WTC11 (cell line): Measurements from ENCODE around the gene SORCS2. TPM values are rescaled to one million over a fixed set of nuclear protein-coding genes. Genes with fewer than 3 reads are reported as not detected.

Experiments used
- ATAC-seq: fragments of 200-7000 bp; cut with Tn5 transposase; 2 replicates; pipeline ENCODE4 v1.10.0; 2021; ENCODE audit warnings: mild to moderate bottlenecking, moderate library complexity
- CTCF ChIA-PET: fragments of 300-600 bp; sonication (Branson Sonifier 250); formaldehyde crosslinking; loops from one replicate; lab custom pipeline; 2021; ENCODE audit warnings: antibody characterized with exemption; lab: Charles Lee
- POLR2A ChIA-PET: fragments of 350-600 bp; sonication (Branson Sonifier 250); formaldehyde crosslinking; loops from one replicate; lab custom pipeline; 2021; ENCODE audit warnings: antibody characterized with exemption; lab: Charles Lee
- DNase-seq: peaks from one replicate; pipeline ENCODE4 v3.0.0; 2021; ENCODE audit warnings: low spot score
- H3K27ac Mint-ChIP-seq: 2 replicates; pipeline ENCODE4 v1.8.0; 2021; ENCODE audit warnings: mixed read lengths
- H3K27me3 Mint-ChIP-seq: 2 replicates; pipeline ENCODE4 v1.8.0; 2021; ENCODE audit warnings: low read depth, mild to moderate bottlenecking, moderate library complexity, mixed read lengths
- H3K36me3 Mint-ChIP-seq: 2 replicates; pipeline ENCODE4 v1.8.0; 2021; ENCODE audit warnings: mixed read lengths
- H3K4me1 Mint-ChIP-seq: 2 replicates; pipeline ENCODE4 v1.8.0; 2022; ENCODE audit warnings: mixed read lengths
- H3K4me3 Mint-ChIP-seq: 2 replicates; pipeline ENCODE4 v1.8.0; 2021; ENCODE audit warnings: mild to moderate bottlenecking, moderate library complexity, mixed read lengths
- H3K9me3 Mint-ChIP-seq: 2 replicates; pipeline ENCODE4 v1.8.0; 2021; ENCODE audit warnings: mixed read lengths
- ATF1 ChIP-seq: sonication (generic); formaldehyde crosslinking; IDR thresholded peaks from 2 replicates; pipeline ENCODE4 v1.8.1; 2023; ENCODE audit warnings: mild to moderate bottlenecking, moderate library complexity, missing genetic modification reagents
- ATF6 ChIP-seq: sonication (generic); formaldehyde crosslinking; IDR thresholded peaks from 2 replicates; pipeline ENCODE4 v1.8.1; 2023; ENCODE audit warnings: mild to moderate bottlenecking, missing genetic modification reagents
- E2F1 ChIP-seq: sonication (generic); formaldehyde crosslinking; IDR thresholded peaks from 2 replicates; pipeline ENCODE4 v1.8.0; 2022; ENCODE audit warnings: mild to moderate bottlenecking, missing genetic modification reagents
- E2F4 ChIP-seq: sonication (generic); formaldehyde crosslinking; IDR thresholded peaks from 2 replicates; pipeline ENCODE4 v1.8.1; 2022; ENCODE audit warnings: low read depth, mild to moderate bottlenecking, moderate library complexity, missing genetic modification reagents, borderline replicate concordance
- EMX1 ChIP-seq: fragments of 250-450 bp; sonication (Bioruptor Pico); IDR thresholded peaks from 2 replicates; pipeline ENCODE4 v1.8.0; 2021; ENCODE audit warnings: mild to moderate bottlenecking
- FOXJ3 ChIP-seq: sonication (generic); formaldehyde crosslinking; IDR thresholded peaks from 2 replicates; pipeline ENCODE4 v1.9.0; 2021; ENCODE audit warnings: missing genetic modification reagents, mild to moderate bottlenecking, borderline replicate concordance
- FOXK1 ChIP-seq: sonication (generic); formaldehyde crosslinking; IDR thresholded peaks from 2 replicates; pipeline ENCODE4 v1.8.0; 2022; ENCODE audit warnings: mild to moderate bottlenecking, moderate library complexity, missing genetic modification reagents
- GRHL2 ChIP-seq: fragments of 250-450 bp; sonication (Bioruptor Pico); IDR thresholded peaks from 2 replicates; pipeline ENCODE4 v1.8.0; 2022; ENCODE audit warnings: mild to moderate bottlenecking, moderate library complexity; ENCODE audit not compliant: insufficient replicate concordance, severe bottlenecking
- JAZF1 ChIP-seq: fragments of 250-450 bp; sonication (Bioruptor Pico); IDR thresholded peaks from 2 replicates; pipeline ENCODE4 v1.9.0; 2021; ENCODE audit warnings: moderate library complexity, mild to moderate bottlenecking, inconsistent platforms
- JUN ChIP-seq: sonication (generic); formaldehyde crosslinking; IDR thresholded peaks from 2 replicates; pipeline ENCODE4 v1.8.0; 2023; ENCODE audit warnings: mild to moderate bottlenecking, missing genetic modification reagents
- NFATC4 ChIP-seq: fragments of 250-450 bp; sonication (Bioruptor Pico); IDR thresholded peaks from 2 replicates; pipeline ENCODE4 v1.9.0; 2021; ENCODE audit warnings: mild to moderate bottlenecking
- SMAD3 ChIP-seq: sonication (generic); formaldehyde crosslinking; IDR thresholded peaks from 2 replicates; pipeline ENCODE4 v1.8.0; 2022; ENCODE audit warnings: missing genetic modification reagents, mild to moderate bottlenecking, borderline replicate concordance
- ZNF219 ChIP-seq: sonication (generic); formaldehyde crosslinking; IDR thresholded peaks from 2 replicates; pipeline ENCODE4 v1.8.0; 2023; ENCODE audit warnings: missing genetic modification reagents, mild to moderate bottlenecking, borderline replicate concordance
- ZNF232 ChIP-seq: sonication (generic); formaldehyde crosslinking; IDR thresholded peaks from 2 replicates; pipeline ENCODE4 v1.8.0; 2022; ENCODE audit warnings: mild to moderate bottlenecking, missing genetic modification reagents
- ZNF263 ChIP-seq: sonication (generic); formaldehyde crosslinking; IDR thresholded peaks from 2 replicates; pipeline ENCODE4 v1.8.1; 2022; ENCODE audit warnings: low read depth, mild to moderate bottlenecking, moderate library complexity, missing genetic modification reagents
- ZNF416 ChIP-seq: fragments of 250-450 bp; sonication (Bioruptor Pico); IDR thresholded peaks from 2 replicates; pipeline ENCODE4 v1.9.0; 2021; ENCODE audit warnings: mild to moderate bottlenecking, inconsistent platforms
- ZNF671 ChIP-seq: fragments of 250-450 bp; sonication (Bioruptor Pico); IDR thresholded peaks from 2 replicates; pipeline ENCODE4 v1.8.0; 2021; ENCODE audit warnings: mild to moderate bottlenecking
- total RNA-seq: library from RNA; stranded (reverse); gene quantifications from 3 replicates; pipeline ENCODE4 v1.2.3, GENCODE V29; 2021
- TF ChIP-seq, protein P1 (sequence below): sonication (generic); formaldehyde crosslinking; IDR thresholded peaks from 2 replicates; pipeline ENCODE4 v1.8.0; 2022; ENCODE audit warnings: missing genetic modification reagents
- TF ChIP-seq, protein P2 (sequence below): sonication (generic); formaldehyde crosslinking; IDR thresholded peaks from 2 replicates; pipeline ENCODE4 v1.8.0; 2022; ENCODE audit warnings: mild to moderate bottlenecking, missing genetic modification reagents
- TF ChIP-seq, protein P3 (sequence below): sonication (generic); formaldehyde crosslinking; IDR thresholded peaks from 2 replicates; pipeline ENCODE4 v1.8.1; 2023; ENCODE audit warnings: mild to moderate bottlenecking, moderate library complexity, missing genetic modification reagents

SORCS2 gene
- total RNA-seq, 1 experiment from 2014 or later: 6.6 TPM

- TF ChIP-seq E2F1: no peak
- no peak for TF ChIP-seq JUN (CRISPR knock-in tag)
- no peak for TF ChIP-seq ZNF671
These were observed 508.3 kb downstream of the SORCS2 start (continued) for GRCh38 chr4:7700665-7701064.

DNA sequence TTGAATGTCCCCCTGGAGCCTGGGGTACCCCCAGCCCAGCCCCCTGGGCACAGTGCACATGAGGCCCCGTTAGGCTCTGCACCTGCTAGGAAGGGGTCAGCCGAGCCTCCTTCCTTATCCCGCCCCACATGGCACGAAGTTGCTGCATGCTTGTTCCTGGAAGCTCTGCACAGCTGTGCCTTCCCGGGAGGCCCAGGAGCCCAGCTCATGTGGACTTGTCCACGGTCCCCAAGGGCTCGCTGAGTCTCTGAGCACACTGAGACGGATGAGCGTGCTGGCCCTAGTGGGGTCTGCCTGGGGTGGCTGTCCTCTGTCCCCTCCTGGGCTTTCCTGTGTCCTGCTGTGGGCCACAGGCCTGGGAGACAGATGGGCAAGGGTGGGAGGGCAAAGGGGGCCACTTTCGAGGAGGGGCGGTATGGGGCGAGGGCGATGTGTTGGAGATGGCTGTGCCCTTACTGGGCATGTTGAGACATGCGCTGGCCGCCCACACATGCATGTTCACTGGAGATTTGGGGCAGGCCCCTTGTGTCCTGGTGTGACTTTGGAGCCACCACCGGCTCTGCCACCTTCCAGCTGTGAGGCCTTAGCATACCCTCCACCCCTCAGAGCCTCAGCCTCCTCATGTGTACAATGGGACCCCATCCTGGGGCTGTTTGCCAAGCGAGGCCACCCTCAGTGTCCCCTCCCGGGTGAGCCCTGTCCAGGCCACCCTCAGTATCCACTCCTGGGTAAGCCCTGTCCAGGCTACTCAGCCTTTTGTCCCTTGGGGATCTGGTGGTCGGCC, 509.7 kb downstream of the SORCS2 start:
- Mint-ChIP-seq H3K27ac (no peak overlapping the region), H3K9me3 (no peaks in the 10 kb centered on the region), H3K4me3 (no peak overlapping the region), H3K36me3 (no peaks in the 10 kb centered on the region), H3K27me3 (no peaks in the 10 kb centered on the region), H3K4me1 (peaks cover 20% of the 10 kb centered on the region)
- ChIA-PET POLR2A (no interaction called here), CTCF (no interaction called here)
- DNase-seq: no peak
- ATAC-seq: no peak
- TF ChIP-seq ZNF671: no peak
- no peak for TF ChIP-seq ZNF219
- TF ChIP-seq, protein P1, sequence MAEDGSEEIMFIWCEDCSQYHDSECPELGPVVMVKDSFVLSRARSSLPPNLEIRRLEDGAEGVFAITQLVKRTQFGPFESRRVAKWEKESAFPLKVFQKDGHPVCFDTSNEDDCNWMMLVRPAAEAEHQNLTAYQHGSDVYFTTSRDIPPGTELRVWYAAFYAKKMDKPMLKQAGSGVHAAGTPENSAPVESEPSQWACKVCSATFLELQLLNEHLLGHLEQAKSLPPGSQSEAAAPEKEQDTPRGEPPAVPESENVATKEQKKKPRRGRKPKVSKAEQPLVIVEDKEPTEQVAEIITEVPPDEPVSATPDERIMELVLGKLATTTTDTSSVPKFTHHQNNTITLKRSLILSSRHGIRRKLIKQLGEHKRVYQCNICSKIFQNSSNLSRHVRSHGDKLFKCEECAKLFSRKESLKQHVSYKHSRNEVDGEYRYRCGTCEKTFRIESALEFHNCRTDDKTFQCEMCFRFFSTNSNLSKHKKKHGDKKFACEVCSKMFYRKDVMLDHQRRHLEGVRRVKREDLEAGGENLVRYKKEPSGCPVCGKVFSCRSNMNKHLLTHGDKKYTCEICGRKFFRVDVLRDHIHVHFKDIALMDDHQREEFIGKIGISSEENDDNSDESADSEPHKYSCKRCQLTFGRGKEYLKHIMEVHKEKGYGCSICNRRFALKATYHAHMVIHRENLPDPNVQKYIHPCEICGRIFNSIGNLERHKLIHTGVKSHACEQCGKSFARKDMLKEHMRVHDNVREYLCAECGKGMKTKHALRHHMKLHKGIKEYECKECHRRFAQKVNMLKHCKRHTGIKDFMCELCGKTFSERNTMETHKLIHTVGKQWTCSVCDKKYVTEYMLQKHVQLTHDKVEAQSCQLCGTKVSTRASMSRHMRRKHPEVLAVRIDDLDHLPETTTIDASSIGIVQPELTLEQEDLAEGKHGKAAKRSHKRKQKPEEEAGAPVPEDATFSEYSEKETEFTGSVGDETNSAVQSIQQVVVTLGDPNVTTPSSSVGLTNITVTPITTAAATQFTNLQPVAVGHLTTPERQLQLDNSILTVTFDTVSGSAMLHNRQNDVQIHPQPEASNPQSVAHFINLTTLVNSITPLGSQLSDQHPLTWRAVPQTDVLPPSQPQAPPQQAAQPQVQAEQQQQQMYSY: no peak
- TF ChIP-seq E2F4: no peak
- TF ChIP-seq EMX1 (CRISPR knock-in tag): no peak
- TF ChIP-seq GRHL2 (CRISPR knock-in tag): no peak
- TF ChIP-seq, protein P2, sequence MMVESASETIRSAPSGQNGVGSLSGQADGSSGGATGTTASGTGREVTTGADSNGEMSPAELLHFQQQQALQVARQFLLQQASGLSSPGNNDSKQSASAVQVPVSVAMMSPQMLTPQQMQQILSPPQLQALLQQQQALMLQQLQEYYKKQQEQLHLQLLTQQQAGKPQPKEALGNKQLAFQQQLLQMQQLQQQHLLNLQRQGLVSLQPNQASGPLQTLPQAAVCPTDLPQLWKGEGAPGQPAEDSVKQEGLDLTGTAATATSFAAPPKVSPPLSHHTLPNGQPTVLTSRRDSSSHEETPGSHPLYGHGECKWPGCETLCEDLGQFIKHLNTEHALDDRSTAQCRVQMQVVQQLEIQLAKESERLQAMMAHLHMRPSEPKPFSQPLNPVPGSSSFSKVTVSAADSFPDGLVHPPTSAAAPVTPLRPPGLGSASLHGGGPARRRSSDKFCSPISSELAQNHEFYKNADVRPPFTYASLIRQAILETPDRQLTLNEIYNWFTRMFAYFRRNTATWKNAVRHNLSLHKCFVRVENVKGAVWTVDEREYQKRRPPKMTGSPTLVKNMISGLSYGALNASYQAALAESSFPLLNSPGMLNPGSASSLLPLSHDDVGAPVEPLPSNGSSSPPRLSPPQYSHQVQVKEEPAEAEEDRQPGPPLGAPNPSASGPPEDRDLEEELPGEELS (CRISPR knock-in tag): no peak
- no peak for TF ChIP-seq NFATC4 (CRISPR knock-in tag)
- no peak for TF ChIP-seq ZNF263 (CRISPR knock-in tag)
- TF ChIP-seq ATF1 (CRISPR knock-in tag): no peak
- no peak for TF ChIP-seq FOXK1 (CRISPR knock-in tag)
- TF ChIP-seq SMAD3 (CRISPR knock-in tag): no peak
- TF ChIP-seq JAZF1 (CRISPR knock-in tag): no peak

DNA sequence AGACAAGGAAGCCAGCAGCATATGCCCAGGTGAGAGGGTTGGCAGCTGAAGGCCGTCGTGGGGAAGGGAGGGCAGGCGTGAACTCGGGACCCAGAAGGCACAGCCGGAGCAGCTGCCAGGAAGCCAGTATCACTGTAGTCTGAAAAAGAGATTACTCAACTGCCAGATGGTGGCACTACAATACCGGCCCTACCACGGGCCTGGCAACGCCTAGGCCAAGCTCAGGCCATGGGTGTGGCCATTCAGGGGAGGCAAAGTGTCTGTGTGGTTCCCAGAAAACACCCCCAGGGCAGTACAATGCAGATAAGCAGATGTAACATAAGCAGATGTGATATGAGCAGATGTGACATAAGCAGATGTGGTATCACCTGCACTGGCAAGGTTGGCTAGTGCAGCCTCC, 511.4 kb downstream of the SORCS2 start:
- DNase-seq (no peak), ATAC-seq (no peak)
- Mint-ChIP-seq H3K9me3 (no peaks in the 10 kb centered on the region), H3K4me3 (no peak overlapping the region), H3K36me3 (no peaks in the 10 kb centered on the region), H3K27ac (no peak overlapping the region), H3K4me1 (peaks cover 16% of the 10 kb centered on the region), H3K27me3 (no peaks in the 10 kb centered on the region)
- TF ChIP-seq, protein P2 (CRISPR knock-in tag): no peak
- no peak for TF ChIP-seq ZNF232
- TF ChIP-seq ATF6 (CRISPR knock-in tag): no peak
- TF ChIP-seq FOXJ3 (CRISPR knock-in tag): no peak
- TF ChIP-seq, protein P3, sequence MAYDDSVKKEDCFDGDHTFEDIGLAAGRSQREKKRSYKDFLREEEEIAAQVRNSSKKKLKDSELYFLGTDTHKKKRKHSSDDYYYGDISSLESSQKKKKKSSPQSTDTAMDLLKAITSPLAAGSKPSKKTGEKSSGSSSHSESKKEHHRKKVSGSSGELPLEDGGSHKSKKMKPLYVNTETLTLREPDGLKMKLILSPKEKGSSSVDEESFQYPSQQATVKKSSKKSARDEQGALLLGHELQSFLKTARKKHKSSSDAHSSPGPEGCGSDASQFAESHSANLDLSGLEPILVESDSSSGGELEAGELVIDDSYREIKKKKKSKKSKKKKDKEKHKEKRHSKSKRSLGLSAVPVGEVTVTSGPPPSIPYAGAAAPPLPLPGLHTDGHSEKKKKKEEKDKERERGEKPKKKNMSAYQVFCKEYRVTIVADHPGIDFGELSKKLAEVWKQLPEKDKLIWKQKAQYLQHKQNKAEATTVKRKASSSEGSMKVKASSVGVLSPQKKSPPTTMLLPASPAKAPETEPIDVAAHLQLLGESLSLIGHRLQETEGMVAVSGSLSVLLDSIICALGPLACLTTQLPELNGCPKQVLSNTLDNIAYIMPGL: no peak
- TF ChIP-seq ZNF416 (CRISPR knock-in tag): no peak
- POLR2A ChIA-PET: no interaction called here
- CTCF ChIA-PET: interaction anchor here (2.2 kb wide), 1 partner anchor 10 kb away, joined by 6 read pairs; no protein-coding TSS in a partner anchor
